OCI-LY7 (cell line): Measurements from ENCODE around the gene THG1L. TPM values are rescaled to one million over a fixed set of nuclear protein-coding genes. Genes with fewer than 3 reads are reported as not detected.

ENCODE experiments used
- BruUV-seq: library from RNA; stranded (reverse); fragments of 400-500 nt; replicated peaks from 2 replicates; lab custom pipeline; 2021; lab: Mats Ljungman, UMichigan
- CTCF ChIA-PET: fragments of 300-600 bp; sonication (Branson Sonifier 250); formaldehyde crosslinking; loops from one replicate; lab custom pipeline; 2022; ENCODE audit warnings: antibody characterized with exemption; ENCODE audit not compliant: unreplicated experiment; lab: Charles Lee
- POLR2A ChIA-PET: fragments of 300-600 bp; sonication (Branson Sonifier 250); formaldehyde crosslinking; loops from one replicate; lab custom pipeline; 2022; ENCODE audit warnings: antibody characterized with exemption; lab: Charles Lee
- DNase-seq: peaks from one replicate; pipeline ENCODE4 v3.0.0-alpha.2; 2015; ENCODE audit warnings: low spot score
- H2AFZ ChIP-seq: fragments of 200-600 bp; sonication (generic), shearing (Covaris generic); 2 replicates; pipeline ENCODE4 v1.6.1; 2014; ENCODE audit warnings: mild to moderate bottlenecking, antibody characterized with exemption, low read length, moderate library complexity
- H3K27ac ChIP-seq: fragments of 200-600 bp; sonication (generic); 2 replicates; pipeline ENCODE4 v1.5.1; 2014; ENCODE audit warnings: mixed run types, low read depth, mild to moderate bottlenecking, moderate library complexity, low read length, inconsistent platforms; ENCODE audit not compliant: poor library complexity, severe bottlenecking
- H3K36me3 ChIP-seq: fragments of 200-600 bp; sonication (generic); 2 replicates; pipeline ENCODE4 v1.6.1; 2014; ENCODE audit warnings: mild to moderate bottlenecking, antibody characterized with exemption, low read length, moderate library complexity, mixed read lengths; ENCODE audit not compliant: insufficient read depth
- H3K4me1 ChIP-seq: fragments of 200-600 bp; sonication (generic); 2 replicates; pipeline ENCODE4 v1.5.1; 2014; ENCODE audit warnings: mild to moderate bottlenecking, low read length; ENCODE audit not compliant: insufficient read depth, poor library complexity, severe bottlenecking
- H3K4me2 ChIP-seq: fragments of 200-600 bp; sonication (generic); 2 replicates; pipeline ENCODE4 v1.6.1; 2014; ENCODE audit warnings: mild to moderate bottlenecking, low read length
- H3K4me3 ChIP-seq: fragments of 200-600 bp; sonication (generic); 2 replicates; pipeline ENCODE4 v1.5.1; 2014; ENCODE audit warnings: mild to moderate bottlenecking, low read depth, low read length; ENCODE audit not compliant: poor library complexity, severe bottlenecking
- H3K79me2 ChIP-seq: fragments of 200-600 bp; sonication (generic); 2 replicates; pipeline ENCODE4 v1.6.1; 2016; ENCODE audit warnings: low read depth, mild to moderate bottlenecking, low read length, moderate library complexity, mixed read lengths; ENCODE audit not compliant: insufficient read depth
- H3K9me2 ChIP-seq: fragments of 200-600 bp; sonication (generic); 2 replicates; pipeline ENCODE4 v1.6.1; 2016; ENCODE audit warnings: mild to moderate bottlenecking, low read length, mixed read lengths; ENCODE audit not compliant: insufficient read depth
- H3K9me3 ChIP-seq: fragments of 200-600 bp; sonication (generic); 2 replicates; pipeline ENCODE4 v1.6.1; 2014; ENCODE audit warnings: mild to moderate bottlenecking, mixed run types, low read length, mixed read lengths
- H4K20me1 ChIP-seq: fragments of 200-600 bp; sonication (generic); 2 replicates; pipeline ENCODE4 v1.6.1; 2014; ENCODE audit warnings: mild to moderate bottlenecking, antibody characterized with exemption, low read length, moderate library complexity, mixed read lengths; ENCODE audit not compliant: insufficient read depth
- EZH2phosphoT487 ChIP-seq: fragments of 200-600 bp; sonication (generic); IDR thresholded peaks from 2 replicates; pipeline ENCODE4 v1.6.1; 2018; ENCODE audit warnings: low read depth, borderline replicate concordance, mild to moderate bottlenecking, mixed run types, antibody characterized with exemption, low read length, moderate library complexity, mixed read lengths
- intact Hi-C: fragments of 100-400 bp; cut with micrococcal nuclease; formaldehyde crosslinking; loops from one replicate; pipeline ENCODE4 v1.10.0; 2022; ENCODE audit not compliant: unreplicated experiment
- total RNA-seq, 2 experiments: library from RNA; depleted of rRNA in 1 of 2; stranded (reverse); fragments of >200 nt in 1 of 2; shearing (Covaris generic) in 1 of 2; gene quantifications; 2 replicates each; pipeline ENCODE4 v1.2.3, GENCODE V29; 2014 to 2022
- TF ChIP-seq, protein P1 (sequence below): fragments of 200-600 bp; sonication (generic); conservative IDR thresholded peaks from 2 replicates; pipeline ENCODE4 v1.5.1; 2014; ENCODE audit warnings: mild to moderate bottlenecking, antibody characterized with exemption, low read length, moderate library complexity, mixed read lengths

Gene THG1L
- total RNA-seq, 2 experiments from 2014 or later = 18.5 to 20.7 TPM

- no peak overlapping the region for H3K27ac ChIP-seq
- TF ChIP-seq, protein P1, sequence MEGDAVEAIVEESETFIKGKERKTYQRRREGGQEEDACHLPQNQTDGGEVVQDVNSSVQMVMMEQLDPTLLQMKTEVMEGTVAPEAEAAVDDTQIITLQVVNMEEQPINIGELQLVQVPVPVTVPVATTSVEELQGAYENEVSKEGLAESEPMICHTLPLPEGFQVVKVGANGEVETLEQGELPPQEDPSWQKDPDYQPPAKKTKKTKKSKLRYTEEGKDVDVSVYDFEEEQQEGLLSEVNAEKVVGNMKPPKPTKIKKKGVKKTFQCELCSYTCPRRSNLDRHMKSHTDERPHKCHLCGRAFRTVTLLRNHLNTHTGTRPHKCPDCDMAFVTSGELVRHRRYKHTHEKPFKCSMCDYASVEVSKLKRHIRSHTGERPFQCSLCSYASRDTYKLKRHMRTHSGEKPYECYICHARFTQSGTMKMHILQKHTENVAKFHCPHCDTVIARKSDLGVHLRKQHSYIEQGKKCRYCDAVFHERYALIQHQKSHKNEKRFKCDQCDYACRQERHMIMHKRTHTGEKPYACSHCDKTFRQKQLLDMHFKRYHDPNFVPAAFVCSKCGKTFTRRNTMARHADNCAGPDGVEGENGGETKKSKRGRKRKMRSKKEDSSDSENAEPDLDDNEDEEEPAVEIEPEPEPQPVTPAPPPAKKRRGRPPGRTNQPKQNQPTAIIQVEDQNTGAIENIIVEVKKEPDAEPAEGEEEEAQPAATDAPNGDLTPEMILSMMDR = no peak
- TF ChIP-seq EZH2phosphoT487 = no peak
- no peaks in the 10 kb centered on the region for H3K9me3 ChIP-seq
- no peaks in the 10 kb centered on the region for H3K36me3 ChIP-seq
- H3K4me3 ChIP-seq = no peak overlapping the region
- POLR2A ChIA-PET = interaction anchor here (0.6 kb wide), 1 partner anchor 18 kb away, joined by 3 read pairs; no protein-coding TSS in a partner anchor
- H2AFZ ChIP-seq = no peak overlapping the region
- DNase-seq = no peak
- no peak overlapping the region for H3K4me2 ChIP-seq
- no peaks in the 10 kb centered on the region for H4K20me1 ChIP-seq
- CTCF ChIA-PET = no interaction called here
- no TSS peak for BruUV-seq
- H3K4me1 ChIP-seq = no peaks in the 10 kb centered on the region
- H3K9me2 ChIP-seq = no peaks in the 10 kb centered on the region
- intact Hi-C loops = no loop called here
- H3K79me2 ChIP-seq = no peaks in the 10 kb centered on the region
Observed at GRCh38 chr5:157710431-157710830, 20.8 kb upstream of the THG1L start.

GRCh38 chr5:157710882-157711281, 20.3 kb upstream of the THG1L start:
- Histone ChIP-seq H3K79me2 (no peaks in the 10 kb centered on the region), H3K9me3 (no peaks in the 10 kb centered on the region), H3K27ac (no peak overlapping the region), H4K20me1 (no peaks in the 10 kb centered on the region), H3K9me2 (no peaks in the 10 kb centered on the region), H3K4me2 (no peak overlapping the region), H3K4me1 (no peaks in the 10 kb centered on the region), H3K4me3 (no peak overlapping the region), H2AFZ (no peak overlapping the region), H3K36me3 (no peaks in the 10 kb centered on the region)
- ChIA-PET POLR2A (interaction anchor here (0.6 to 1.0 kb wide), 2 partner anchors 18 to 30 kb away, joined by 3 read pairs; no protein-coding TSS in a partner anchor), CTCF (no interaction called here)
- TF ChIP-seq EZH2phosphoT487 = no peak
- TF ChIP-seq, protein P1 = no peak
- intact Hi-C loops = no loop called here
- no peak for DNase-seq
- no TSS peak for BruUV-seq

DNA sequence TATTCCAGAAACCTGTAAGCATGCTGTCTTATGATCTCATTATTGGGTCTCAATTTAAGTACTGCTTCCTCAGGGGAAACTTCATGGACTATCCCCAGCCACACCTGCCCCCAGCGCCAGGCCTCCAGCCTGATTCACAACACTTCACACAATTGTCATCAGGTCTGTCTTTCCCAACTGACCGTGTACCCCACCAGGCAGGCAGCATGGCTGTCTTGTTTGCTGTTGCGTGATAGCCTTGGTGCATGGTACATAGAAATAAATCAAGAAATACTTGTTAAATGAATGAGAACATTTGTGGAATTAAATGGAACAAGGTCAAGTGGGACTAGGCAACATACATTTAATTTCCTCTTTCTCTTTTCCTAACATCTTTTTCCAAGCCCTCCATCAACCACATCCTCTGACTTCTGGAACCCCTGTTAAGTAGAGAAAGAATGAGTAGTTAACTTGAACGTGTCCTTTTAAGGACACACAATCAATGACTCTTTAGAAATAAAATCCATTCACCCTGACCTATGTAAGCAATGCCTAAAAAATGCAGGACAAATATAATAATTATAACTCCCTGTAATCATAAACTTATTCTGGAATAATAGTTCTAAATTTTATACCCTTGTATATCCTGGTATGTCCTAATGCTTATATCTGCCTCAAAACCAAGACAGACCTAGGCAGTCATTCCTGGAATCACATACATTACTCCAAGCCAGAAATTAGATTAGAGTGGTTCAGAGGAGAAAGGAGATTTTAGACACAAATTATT, 17.2 kb upstream of the THG1L start:
- no peaks in the 10 kb centered on the region for H3K9me3 ChIP-seq
- H3K36me3 ChIP-seq = no peaks in the 10 kb centered on the region
- no peak overlapping the region for H3K4me2 ChIP-seq
- H3K4me1 ChIP-seq = peaks cover 18% of the 10 kb centered on the region
- no peak overlapping the region for H2AFZ ChIP-seq
- intact Hi-C loops = no loop called here
- no peaks in the 10 kb centered on the region for H4K20me1 ChIP-seq
- ChIA-PET POLR2A (no interaction called here), CTCF (no interaction called here)
- no peaks in the 10 kb centered on the region for H3K79me2 ChIP-seq
- H3K27ac ChIP-seq = no peak overlapping the region
- no TSS peak for BruUV-seq
- no peaks in the 10 kb centered on the region for H3K9me2 ChIP-seq
- DNase-seq = no peak
- TF ChIP-seq, protein P1 = no peak
- no peak for TF ChIP-seq EZH2phosphoT487
- H3K4me3 ChIP-seq = no peak overlapping the region
